Right renal pelvis (tissue), 4 donors: Measurements from ENCODE around the gene COASY. TPM values are rescaled to one million over a fixed set of nuclear protein-coding genes. Genes with fewer than 3 reads are reported as not detected.
A peak's percentile ranks its signal among the peaks of the same experiment; 100 is the strongest.

ENCODE experiments used
- DNase-seq, 4 donors: peaks; one replicate each; pipeline ENCODE4 v3.0.0-alpha.2; 2013; ENCODE audit warnings: low read depth in 4 of 4, low spot score in 3 of 4, missing footprints in 1 of 4
- polyA plus RNA-seq, 4 donors: library from polyadenylated mRNA; unstranded; fragments of 120-200 nt; gene quantifications; one replicate each; pipeline ENCODE4 v1.2.1, GENCODE V29; 2013; ENCODE audit not compliant: insufficient read length in 4 of 4

The COASY gene
- polyA plus RNA-seq, 4 donors: 55.6 to 60.9 (median 57.1) TPM

GRCh38 chr17:42571435-42572225, 9.7 kb downstream of the COASY start:
- DNase-seq: no peak

- no peak for DNase-seq
Observed at GRCh38 chr17:42573095-42573494, 11.1 kb downstream of the COASY start.

GRCh38 chr17:42574463-42574862, 12.5 kb downstream of the COASY start:
- DNase-seq: no peak

GRCh38 chr17:42577140-42577531, 15.2 kb downstream of the COASY start:
- DNase-seq: no peak

- peak; percentile 84 to 88 (median 86) for DNase-seq
Observed at GRCh38 chr17:42577532-42578281, 15.8 kb downstream of the COASY start, which contains the start of gene PSMC3IP. Gene PSMC3IP (minus strand): TSS chr17:42577729. CDS start chr17:42577686, 43 bp downstream.

GRCh38 chr17:42578282-42578869, 16.4 kb downstream of the COASY start:
- DNase-seq: peak in 2 of 4 donors; percentile 56 to 72

GRCh38 chr17:42579794-42580551, 18.0 kb downstream of the COASY start:
- no peak for DNase-seq

GRCh38 chr17:42581744-42582270, 19.9 kb downstream of the COASY start:
- no peak for DNase-seq

- DNase-seq: no peak
Observed at GRCh38 chr17:42584880-42585279, 22.9 kb downstream of the COASY start.

- DNase-seq: no peak
Observed at GRCh38 chr17:42585353-42585752, 23.4 kb downstream of the COASY start.

GRCh38 chr17:42586514-42587230, 24.7 kb downstream of the COASY start:
- DNase-seq: no peak

- no peak for DNase-seq
Observed at GRCh38 chr17:42590886-42591285, 28.9 kb downstream of the COASY start.

GRCh38 chr17:42591411-42591810, 29.5 kb downstream of the COASY start:
- no peak for DNase-seq

- no peak for DNase-seq
Observed at GRCh38 chr17:42596386-42596785, 34.4 kb downstream of the COASY start.

- no peak for DNase-seq
Observed at GRCh38 chr17:42598905-42599304, 37.0 kb downstream of the COASY start.

- no peak for DNase-seq
Observed at GRCh38 chr17:42603318-42603717, 41.4 kb downstream of the COASY start.

GRCh38 chr17:42607769-42608168, 45.8 kb downstream of the COASY start:
- no peak for DNase-seq

GRCh38 chr17:42608305-42609181, 46.6 kb downstream of the COASY start:
- DNase-seq: no peak
